ENCODE data around the gene SBF2.

Gene SBF2

DNA sequence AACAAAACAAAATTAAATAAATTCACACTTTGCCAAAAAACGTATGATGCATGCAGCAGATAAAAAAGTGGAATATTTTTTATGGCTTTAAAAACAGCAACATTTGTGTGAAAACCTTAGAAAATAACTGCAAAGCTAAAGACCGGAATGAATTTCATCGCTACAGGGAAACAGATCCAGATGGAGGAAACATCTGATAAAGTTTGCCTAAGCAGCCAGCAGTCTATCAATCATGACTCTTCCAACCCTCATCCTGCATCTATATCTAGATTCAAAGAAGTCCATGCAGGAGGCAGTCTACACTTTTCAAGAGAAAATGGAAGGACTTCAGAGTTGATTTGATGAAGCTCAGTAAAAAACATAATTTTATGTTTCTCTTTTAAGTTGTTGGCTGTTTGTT is 503.3 kb downstream of the SBF2 start:
- no peak for DNase-seq

DNA sequence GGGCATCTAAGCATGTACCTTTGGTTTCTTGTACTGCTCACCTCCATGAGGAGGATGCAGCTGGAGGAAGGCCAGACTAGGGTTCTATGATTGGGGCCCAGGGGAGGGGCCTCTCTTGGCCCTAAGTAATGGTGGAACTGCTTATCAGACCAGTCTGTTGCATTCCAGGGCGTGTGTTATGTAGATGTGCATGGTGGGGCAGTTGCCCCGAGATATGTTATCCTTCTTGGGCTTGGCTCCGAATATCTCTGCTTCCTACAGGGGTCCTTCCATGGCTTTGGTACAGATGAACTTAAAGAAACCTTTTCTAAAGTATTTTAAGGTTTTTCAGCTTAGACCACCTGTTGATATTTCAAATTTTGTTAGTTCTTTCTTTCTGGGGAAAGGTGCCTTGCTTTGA is 504.1 kb downstream of the SBF2 start:
- no peak for DNase-seq

DNA sequence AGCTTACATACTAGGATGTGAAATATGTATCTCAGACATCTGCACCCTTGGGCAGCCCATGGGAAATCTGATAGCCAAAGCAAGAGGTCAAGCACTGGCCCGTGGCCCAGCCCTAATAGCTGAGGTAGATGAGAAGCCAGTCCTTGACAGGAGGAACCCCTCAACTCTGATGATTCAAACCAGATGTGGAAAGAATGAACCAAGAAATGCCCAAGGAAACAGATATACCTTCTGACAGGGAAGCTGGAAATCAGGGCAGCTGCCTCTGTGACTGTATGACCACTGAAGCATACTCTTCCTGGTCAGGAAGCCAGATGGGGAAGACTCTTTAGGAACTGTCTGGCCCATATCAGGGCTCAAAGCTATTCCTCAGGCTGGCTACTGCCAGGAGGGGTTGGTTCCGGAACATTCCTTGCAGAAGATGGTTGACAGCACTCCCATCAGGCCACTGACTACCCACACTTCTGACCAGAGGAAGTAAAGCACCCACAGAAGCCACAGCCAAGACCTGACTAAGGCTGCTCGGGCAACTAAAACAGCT is 506.0 kb downstream of the SBF2 start:
- DNase-seq: no peak

DNA sequence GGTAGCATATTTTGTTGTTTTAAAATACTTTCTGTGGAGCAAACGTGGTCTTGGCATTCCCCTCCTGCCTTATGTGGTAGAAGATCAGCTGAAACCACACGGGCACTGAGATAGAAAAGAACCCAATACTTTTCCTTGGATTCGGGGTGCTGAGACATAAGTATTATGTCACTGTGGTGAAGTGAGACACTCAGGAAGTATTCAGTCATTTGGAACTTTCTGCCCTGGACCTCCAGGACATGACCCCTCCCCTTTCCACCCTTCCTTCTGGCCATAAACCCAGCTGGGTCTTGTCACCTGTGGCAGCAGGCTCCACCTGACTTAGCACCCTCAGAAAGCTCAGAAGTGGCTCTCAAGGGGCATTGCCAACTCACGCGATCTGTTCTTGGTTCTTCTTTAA is 506.8 kb downstream of the SBF2 start:
- no peak for DNase-seq

DNA sequence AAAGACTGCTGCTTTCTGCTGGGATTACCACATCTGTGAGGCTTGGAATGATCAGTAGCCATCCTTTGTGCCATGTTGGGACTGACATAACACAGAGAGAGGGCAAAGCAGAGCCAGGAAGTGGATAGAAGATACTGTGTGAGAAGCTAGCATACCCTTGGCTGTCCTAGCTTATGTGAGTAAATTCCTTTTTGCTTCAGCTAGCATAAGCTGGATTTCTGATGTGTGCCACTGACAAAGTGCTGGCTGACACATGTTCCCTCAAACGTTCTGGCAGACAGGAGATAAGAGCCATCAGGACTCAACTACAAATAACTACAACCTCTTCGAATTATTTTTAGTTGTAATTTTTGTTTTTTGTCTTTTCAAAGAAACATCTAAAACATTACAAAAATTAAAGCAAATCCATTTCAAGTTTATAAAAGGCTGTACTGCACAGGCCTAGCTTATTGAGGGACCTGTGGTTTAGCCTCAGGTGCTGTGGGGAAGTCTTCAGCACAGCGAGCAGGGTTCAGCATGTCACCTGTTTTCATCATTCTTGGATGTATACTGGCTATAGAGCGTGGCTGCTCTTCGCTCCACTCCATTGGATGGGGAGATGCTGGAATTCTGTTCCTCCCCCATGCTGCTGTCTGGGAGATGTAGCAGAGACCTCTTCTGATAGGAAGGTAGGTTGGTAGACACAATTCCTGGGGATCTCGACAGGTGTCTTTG is 509.3 kb downstream of the SBF2 start:
- no peak for DNase-seq

DNA sequence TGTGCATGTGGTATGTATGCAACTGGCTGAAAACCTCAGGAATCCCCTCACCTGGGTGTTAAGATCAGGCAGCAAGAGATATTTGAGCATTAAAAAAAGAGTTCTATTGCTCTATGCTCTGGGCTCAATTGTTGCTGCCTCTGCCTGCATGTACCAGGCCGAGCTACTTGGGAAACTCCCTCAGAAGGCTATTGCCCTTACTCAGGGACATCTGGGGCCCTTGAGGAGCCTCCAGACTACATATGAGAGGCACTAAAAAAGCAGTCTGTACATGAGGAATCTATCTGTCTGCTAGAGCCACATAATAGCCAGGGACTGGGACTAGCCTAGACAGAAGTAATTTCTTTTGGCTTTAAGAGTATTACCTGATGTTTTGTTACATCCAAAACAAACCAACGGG is 510.0 kb downstream of the SBF2 start:
- DNase-seq: no peak

DNA sequence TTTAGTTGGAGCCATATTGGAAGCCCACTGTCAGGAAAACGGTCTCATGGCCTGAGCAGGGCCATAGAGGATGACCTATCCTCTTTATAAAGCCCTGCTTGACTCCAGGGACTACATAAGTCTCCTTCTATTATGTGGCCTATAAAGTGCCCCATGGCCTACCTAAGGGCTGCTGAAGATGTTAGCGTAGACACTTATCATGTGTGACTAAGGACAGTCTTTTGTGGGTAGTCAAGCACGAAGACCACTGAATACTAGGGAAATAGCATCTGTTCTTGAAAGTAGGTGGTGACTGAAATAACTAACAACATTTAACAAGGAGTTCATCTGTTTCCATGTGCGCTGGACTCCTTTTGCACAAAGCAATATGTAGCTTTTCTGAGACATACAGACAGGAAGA is 513.1 kb downstream of the SBF2 start:
- no peak for DNase-seq

DNA sequence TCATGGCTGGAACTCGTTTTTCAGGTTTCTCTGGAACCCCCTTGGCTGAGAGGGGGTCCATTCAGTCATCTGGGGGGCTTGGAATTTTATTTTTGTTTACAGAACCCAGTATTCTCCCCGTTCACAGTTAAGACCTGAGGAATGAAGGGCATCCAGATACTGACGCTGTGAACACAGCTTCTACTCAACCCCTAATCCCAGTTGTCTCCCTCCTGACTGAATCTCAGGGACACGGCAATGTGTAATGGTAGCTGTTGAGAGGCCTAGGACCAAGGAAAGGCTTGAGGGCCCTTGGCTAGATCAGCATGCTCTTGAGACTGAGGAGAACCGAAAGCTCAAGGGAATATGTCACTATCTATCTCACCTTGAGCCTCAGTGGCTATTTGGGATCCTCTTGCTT is 516.5 kb downstream of the SBF2 start:
- no peak for DNase-seq

DNA sequence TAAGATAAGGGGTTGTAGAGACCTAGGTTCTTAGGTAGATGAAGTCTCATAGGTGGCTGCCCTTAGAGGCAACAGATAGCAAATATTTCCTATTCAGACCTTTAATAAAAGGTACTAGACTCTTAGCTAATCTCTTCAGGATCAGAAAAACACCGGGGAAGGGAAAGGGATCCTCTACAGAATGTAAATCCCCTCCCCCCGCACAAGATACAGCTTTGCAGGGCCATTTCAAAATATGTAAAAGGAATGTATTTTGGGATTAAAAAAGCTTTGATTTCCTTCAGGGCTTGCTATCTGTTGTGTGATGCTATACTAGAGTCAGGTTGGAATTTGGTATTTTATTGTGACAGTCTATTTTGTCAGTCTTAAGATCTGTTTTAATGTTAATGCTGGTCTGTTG is 517.0 kb downstream of the SBF2 start:
- no peak for DNase-seq

DNA sequence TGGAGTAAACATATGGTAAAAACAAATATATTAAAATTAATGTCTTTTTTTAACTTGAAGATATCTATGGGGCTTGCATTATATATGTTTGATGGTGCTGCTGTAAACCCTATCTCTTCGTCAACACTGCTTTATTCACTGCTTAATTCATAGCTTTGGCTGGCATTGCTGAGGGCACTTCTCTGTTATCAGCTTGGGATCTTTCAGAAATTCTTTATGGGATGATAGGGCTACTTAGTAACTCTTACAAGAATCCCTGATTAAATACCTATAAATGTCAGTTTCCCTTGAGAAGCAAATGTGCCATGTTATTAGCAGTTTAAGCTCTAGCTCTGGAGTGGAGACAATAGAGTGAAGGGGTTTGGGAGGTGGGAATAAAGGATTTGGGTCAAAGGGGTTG is 517.8 kb downstream of the SBF2 start:
- DNase-seq: no peak

DNA sequence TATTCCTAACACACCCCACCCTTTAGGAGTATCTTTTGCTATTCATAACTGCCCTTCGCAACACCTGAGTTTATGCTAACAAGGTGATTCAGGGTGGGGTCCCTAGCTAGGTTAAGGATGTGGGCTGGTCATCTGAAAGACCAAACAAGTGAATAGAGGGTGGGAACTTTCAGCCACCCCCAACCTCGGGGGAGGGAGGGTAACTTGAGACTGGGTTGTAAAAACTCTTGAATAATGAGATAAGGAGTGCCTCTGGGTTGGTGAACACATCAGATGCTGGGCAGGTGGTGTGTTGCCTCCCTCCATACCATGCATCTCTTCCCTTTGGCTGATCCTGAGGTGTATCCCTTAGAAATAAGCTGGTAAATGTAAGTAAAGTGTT is 518.6 kb downstream of the SBF2 start:
- no peak for DNase-seq

DNA sequence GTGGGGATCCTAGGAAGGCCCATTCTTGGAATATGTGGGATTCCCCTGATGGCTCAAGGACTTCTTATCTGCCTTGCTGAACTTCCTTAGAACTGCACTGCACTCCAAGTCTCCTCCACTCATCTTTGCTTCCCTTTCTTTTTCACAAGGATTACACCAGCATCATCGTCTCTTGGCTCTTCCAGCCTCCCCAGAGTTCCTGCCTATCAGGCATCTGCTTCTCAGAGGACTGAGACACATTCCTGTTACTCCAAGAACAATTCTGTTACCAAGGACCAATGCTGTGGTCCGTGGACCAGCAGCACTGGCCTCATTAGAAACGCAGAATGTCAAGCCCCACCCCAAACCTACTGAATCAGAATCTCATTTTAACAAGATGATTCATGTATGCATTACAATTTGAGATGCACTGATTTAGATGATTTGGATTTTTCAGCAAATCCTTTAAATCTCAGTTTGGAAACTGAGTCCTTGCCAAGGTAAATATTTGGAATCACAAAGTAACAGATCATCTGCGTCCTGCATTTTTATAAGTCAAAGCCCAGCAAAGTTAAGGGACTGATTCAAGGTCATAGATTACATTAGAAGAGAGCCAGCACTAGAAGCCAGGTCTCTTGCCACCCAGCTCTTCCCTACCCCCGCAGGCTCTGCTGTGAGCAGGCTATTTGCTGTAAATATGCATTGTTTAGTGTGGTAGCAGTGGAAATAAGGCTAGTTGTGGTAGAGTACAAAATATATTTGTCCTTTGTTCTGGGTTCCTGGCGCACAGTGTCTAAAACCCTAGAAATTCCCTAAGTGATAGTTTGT is 519.2 kb downstream of the SBF2 start:
- DNase-seq: no peak

DNA sequence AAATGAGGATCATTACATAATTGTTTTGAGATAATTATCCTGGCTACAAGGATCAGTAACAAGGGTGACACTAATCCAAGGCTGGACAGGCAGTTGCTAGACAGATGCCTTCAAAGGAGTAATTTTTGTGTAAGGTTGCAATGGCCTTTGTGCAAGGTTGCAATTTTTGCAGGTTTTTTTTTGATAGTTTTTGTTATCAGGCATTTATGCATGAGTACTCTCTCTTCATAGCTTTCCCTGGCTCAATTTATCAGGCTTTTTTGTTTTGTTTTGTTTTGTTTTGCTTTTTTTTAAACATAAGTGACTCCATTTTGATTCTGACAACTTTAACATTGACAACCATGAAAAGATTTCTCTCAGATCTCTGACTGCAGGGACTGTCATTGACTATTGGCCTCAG is 519.9 kb downstream of the SBF2 start:
- no peak for DNase-seq

DNA sequence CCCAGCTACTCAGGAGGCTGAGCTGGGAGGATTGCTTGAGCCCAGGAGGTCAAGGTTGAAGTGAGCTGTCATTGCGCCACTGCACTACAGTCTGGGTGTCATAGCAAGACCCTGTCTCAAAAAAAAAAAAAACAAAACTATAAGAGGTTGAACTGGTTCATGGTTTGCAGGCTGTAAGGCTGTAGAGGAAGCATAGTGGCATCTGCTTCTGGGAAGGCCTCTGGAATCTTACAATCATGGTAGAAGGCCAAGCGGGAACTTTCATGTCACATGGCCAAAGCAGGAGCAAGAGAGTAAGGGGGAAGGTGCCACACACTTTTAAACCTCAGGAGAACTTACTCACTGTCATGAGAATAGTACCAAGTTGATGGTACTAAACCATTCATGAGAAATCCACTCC is 520.5 kb downstream of the SBF2 start:
- no peak for DNase-seq

DNA sequence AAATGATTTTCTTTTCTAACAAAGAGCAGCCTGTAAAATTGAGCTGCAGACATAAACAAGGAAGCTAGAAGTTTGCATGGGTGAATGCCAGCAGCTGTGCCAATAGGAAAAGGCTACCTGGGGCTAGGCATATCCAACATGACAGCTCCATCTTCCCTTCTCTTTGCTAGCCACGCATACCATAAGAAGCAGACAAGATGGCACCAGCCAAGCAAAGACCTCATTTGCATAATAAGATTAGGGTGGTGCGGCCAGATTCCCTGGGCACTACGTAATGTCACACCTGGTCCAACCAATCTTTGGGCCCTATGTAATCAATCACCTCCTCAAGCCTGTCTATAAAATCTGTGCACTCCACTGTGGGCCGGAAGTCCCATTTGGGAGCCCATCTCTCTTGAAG is 521.8 kb downstream of the SBF2 start:
- no peak for DNase-seq

DNA sequence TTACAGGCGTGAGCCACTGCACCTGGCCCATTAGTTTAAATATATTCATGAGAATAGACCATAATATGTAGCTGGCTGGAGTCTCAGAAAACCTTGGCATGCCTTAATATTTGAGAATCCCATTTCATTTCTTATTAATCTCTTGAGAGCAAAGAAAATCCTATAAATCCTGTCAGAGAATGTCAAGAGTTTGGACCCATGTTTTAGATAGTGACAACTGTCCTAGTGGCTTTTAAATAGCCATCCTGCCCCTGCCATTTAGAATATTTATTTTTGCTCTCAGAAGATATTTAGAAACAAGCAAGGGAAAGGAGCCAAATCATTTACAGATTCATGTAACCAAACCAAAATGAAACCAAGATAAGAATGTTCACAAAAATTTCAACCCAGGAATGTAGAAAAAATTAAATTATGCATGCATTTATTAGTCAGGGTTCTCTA is 522.9 kb downstream of the SBF2 start:
- no peak for DNase-seq

DNA sequence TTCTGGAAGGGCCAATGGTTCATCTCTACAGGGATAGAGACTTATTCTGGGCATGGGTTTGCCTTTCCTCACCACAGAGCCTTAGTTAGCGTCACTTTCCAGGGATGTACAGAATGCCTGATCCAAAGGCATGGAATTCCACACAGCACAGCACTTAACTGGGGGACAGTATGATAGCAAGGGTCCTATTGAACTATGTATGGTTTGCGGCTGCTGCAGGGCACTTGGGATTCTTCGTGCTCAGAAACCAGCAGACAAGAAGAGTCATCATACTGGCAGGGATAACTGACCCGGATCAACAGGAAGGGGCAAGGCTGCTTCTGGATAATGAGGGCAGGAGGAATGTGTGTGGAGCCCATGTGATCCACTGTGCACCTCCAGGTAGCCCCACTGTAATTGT is 524.4 kb downstream of the SBF2 start:
- DNase-seq: no peak

DNA sequence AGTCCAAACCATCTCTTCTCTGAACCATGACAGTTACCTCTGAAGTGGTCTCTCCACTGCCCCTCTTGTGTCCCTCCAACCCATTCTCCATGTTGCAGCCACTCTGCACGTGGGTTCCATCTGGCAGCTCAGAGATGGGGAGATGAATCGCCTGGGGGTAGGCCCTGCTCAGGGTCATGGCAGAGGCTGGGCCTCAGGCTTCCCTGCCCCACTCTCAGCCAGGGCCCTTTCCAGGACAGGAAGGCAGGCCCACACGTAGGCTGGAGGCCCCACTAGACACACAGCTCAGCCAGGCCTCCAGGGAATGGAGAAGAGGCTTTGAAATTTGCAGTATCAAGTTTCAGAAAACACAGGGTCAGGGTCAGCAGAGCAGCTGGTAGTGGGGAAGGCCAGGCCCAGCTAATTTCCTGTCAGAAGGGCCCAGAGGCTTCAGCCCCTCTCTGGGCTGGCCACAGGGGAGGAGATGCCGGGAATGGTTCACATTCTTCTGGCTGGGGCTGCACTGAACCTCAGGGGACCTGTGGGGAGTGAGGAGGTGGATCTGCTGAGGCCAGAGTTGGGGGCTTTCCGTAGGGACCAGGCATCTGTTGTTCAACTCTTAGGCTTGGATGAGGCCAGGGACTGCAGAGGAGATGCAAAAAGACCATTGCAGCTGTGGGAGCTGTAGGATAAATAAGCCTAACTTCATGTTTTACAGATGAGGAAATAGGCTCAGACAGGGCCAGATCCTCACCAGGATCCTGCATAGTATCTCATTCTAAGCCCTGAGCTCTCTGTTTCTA is 528.5 kb downstream of the SBF2 start:
- DNase-seq: no peak

DNA sequence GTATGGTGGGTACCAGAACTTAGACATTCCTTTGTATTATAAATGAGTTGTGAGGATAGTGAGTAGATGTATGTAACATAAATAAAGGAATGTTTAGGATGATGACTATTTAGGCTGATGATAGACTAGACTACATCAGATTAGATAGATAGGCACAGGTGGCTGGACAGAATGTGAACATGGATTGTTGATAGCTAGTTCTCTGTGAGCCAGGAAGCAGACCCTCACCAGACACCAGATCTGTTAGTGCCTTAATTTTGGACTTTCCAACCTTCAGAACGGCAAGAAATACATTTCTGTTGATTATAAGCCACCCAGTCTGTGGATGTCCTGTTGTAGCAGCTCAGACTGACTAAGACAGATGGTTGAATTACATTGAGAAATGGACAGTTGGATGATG is 530.7 kb downstream of the SBF2 start:
- no peak for DNase-seq

DNA sequence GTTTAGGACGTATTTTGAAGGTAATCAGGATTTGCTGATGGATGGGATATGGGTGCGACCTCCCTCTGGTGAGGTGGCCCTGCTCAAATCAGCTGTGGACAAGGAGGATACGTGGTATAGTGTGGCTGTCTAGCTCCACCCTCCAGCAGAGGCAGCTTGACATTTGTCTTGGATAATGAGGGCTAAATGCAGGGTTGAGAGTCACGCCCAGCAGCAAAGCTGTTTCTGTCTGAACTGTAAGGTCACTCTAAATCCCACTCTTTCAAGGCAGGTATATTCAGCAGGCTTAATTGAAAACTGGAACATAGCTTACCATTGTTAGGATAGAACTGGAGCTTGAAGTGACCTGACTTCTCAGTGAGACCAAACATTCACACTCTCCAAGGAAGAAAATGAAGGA is 531.5 kb downstream of the SBF2 start:
- DNase-seq: no peak

DNA sequence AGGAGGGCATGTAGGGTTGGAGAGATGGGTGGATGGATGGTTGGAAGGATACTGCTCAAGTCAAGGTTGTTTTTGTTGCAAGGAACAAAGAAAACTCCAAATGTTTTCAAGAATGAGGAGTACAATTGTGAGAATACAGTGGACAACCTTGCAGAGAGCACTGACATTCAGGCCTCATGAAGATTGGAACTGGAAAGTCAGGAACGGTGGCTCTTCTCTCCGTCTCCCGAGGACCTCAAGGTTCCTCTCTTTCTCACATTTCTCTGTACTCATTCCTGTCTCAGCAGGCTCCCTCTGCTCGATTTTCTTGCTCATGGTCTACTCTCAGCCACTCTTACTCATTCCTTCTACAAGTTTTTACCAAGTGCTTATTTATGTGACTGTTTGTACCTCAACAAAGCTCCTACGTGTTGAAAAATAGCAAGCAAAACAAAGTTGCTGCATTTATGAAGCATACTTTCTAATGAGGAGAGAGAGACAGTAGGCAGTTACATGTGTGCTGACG is 532.5 kb downstream of the SBF2 start:
- DNase-seq: no peak

DNA sequence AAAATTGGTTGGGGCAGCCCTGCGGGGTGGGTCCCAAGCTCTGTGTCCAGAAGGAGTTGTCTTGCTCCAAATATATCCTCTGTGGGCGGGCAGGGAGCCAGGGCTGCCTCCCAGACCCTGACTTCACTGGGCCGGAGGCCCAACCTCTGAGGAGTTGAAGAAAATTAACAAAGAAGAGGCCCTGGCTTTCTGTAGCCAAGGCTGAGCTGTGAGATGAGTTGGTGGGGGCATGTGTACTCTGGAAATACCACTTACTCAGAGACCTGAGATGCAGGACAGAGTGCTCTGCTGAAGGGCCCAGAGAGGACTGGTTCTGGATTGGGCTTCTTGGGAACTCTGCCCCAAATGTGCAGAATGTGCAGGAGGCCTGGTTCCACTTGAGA is 533.8 kb downstream of the SBF2 start:
- DNase-seq: no peak

DNA sequence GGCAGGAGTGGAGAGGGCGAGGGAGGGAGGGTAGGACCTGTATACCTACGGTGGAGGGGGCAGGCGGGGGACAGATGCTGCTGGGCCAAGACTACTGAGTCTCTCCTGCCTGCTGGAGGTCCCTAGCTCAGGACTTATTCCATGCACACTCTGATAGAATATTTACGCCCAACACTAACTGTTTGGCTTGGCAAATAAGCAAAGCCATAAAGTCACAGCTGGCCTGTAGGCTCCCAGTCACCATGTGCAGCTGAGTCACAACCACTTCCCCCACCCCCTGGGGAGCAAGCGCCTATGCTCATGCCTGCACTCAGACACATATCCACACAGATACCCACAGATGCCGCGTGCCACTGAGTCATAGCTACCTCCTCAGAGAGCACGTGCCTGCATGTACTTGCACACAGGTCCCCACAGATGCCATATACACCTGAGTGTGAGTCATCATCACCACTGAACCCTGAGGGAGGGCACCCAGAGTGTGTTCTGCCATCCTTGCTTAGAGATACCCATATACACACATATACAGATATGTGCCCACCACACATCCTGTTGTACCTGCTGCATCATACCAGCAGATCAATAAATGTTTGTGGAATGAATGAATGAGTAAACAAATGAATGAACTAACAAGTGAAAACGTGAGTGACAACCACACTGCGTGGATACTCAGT is 534.4 kb downstream of the SBF2 start:
- peak; percentile 62 for DNase-seq

Data from NCI-H2029 (cell line).